Activated naive CD4-positive, alpha-beta T cell (primary cell): ENCODE results near the gene C18orf63.
A peak's percentile ranks its signal among the peaks of the same experiment; 100 is the strongest.
"Not testable (repeated sequence)": the region's sequence is repeated elsewhere in the genome, so short reads cannot be mapped to it uniquely, and the experiment has no call there.

ENCODE experiments used
- DNase-seq, 4 experiments: peaks; one replicate each; lab custom pipeline; 2025; lab: John Stamatoyannopoulos, UW

The C18orf63 gene

GRCh38 chr18:74286106-74286855, 29.4 kb upstream of the C18orf63 start:
- DNase-seq, result no peak

GRCh38 chr18:74286856-74287255, 28.8 kb upstream of the C18orf63 start:
- DNase-seq, result no peak

GRCh38 chr18:74288041-74288440, 27.6 kb upstream of the C18orf63 start:
- DNase-seq, result no peak

- DNase-seq, result no peak
These were observed 26.9 kb upstream of the C18orf63 start for GRCh38 chr18:74288730-74289129.

- no peak for DNase-seq
These were observed 26.5 kb upstream of the C18orf63 start for GRCh38 chr18:74289137-74289536.

- no peak for DNase-seq
These were observed 25.6 kb upstream of the C18orf63 start for GRCh38 chr18:74290021-74290420.

- peak in 1 of 4 experiments; percentile 11 for DNase-seq
These were observed 24.7 kb upstream of the C18orf63 start for GRCh38 chr18:74290794-74291471.

GRCh38 chr18:74291472-74291770, 24.2 kb upstream of the C18orf63 start:
- DNase-seq, result no peak

- peak; percentile 94 to 98 (median 98) for DNase-seq
These were observed 23.7 kb upstream of the C18orf63 start, which contains the start of gene CYB5A for GRCh38 chr18:74291771-74292540. Gene CYB5A, minus strand, starts transcription at chr18:74291963. Its CDS starts 88 bp downstream, at chr18:74291875.

- DNase-seq, result no peak
These were observed 23.1 kb upstream of the C18orf63 start for GRCh38 chr18:74292541-74292858.

- not testable (repeated sequence) for DNase-seq
These were observed 22.7 kb upstream of the C18orf63 start for GRCh38 chr18:74292982-74293381.

GRCh38 chr18:74294526-74294925, 21.1 kb upstream of the C18orf63 start:
- no peak for DNase-seq

- DNase-seq, result no peak
These were observed 16.5 kb upstream of the C18orf63 start for GRCh38 chr18:74299162-74299561.

GRCh38 chr18:74299746-74300145, 15.9 kb upstream of the C18orf63 start:
- no peak for DNase-seq

GRCh38 chr18:74303306-74303705, 12.3 kb upstream of the C18orf63 start:
- DNase-seq, result no peak

GRCh38 chr18:74303936-74304335, 11.7 kb upstream of the C18orf63 start:
- DNase-seq, result no peak

GRCh38 chr18:74310411-74310810, 5.2 kb upstream of the C18orf63 start:
- DNase-seq, result no peak

GRCh38 chr18:74311000-74311399, 4.6 kb upstream of the C18orf63 start:
- no peak for DNase-seq

GRCh38 chr18:74314759-74315463, 728 bp upstream of the C18orf63 start:
- DNase-seq, result no peak

GRCh38 chr18:74316257-74317170, 875 bp downstream of the C18orf63 start:
- no peak for DNase-seq

GRCh38 chr18:74326231-74326630, 10.6 kb downstream of the C18orf63 start:
- DNase-seq, result no peak
